Measurements from ENCODE around the gene TTC34.
"Not testable (repeated sequence)": the region's sequence is repeated elsewhere in the genome, so short reads cannot be mapped to it uniquely, and the experiment has no call there.

Gene TTC34

GRCh38 chr1:2810899-2811532 lies 9.5 kb upstream of the TTC34 start:
- no peak for FAIRE-seq

GRCh38 chr1:2810281-2810680 lies 8.8 kb upstream of the TTC34 start:
- FAIRE-seq: no peak

- FAIRE-seq: no peak
Observed at GRCh38 chr1:2809656-2810055, 8.2 kb upstream of the TTC34 start.

GRCh38 chr1:2808831-2809605 lies 7.5 kb upstream of the TTC34 start:
- no peak for FAIRE-seq

GRCh38 chr1:2808386-2808705 lies 6.9 kb upstream of the TTC34 start:
- no peak for FAIRE-seq

GRCh38 chr1:2807678-2808385 lies 6.3 kb upstream of the TTC34 start:
- FAIRE-seq: no peak

- no peak for FAIRE-seq
Observed at GRCh38 chr1:2807036-2807435, 5.5 kb upstream of the TTC34 start.

GRCh38 chr1:2806591-2806990 lies 5.1 kb upstream of the TTC34 start:
- no peak for FAIRE-seq

GRCh38 chr1:2805801-2806430 lies 4.4 kb upstream of the TTC34 start:
- FAIRE-seq: no peak

GRCh38 chr1:2804628-2805351 lies 3.3 kb upstream of the TTC34 start:
- FAIRE-seq: no peak

GRCh38 chr1:2803931-2804627 lies 2.6 kb upstream of the TTC34 start:
- no peak for FAIRE-seq

GRCh38 chr1:2803086-2803930 lies 1.8 kb upstream of the TTC34 start:
- FAIRE-seq: no peak

- no peak for FAIRE-seq
Observed at GRCh38 chr1:2802421-2802961, 998 bp upstream of the TTC34 start.

- FAIRE-seq: no peak
Observed at GRCh38 chr1:2801046-2801445, 447 bp downstream of the TTC34 start.

- FAIRE-seq: no peak
Observed at GRCh38 chr1:2800664-2801045, 838 bp downstream of the TTC34 start.

GRCh38 chr1:2799811-2800663 lies 1.5 kb downstream of the TTC34 start:
- no peak for FAIRE-seq

- FAIRE-seq: not testable (repeated sequence)
Observed at GRCh38 chr1:2798958-2799357, 2.5 kb downstream of the TTC34 start.

- no peak for FAIRE-seq
Observed at GRCh38 chr1:2797741-2798016, 3.8 kb downstream of the TTC34 start.

GRCh38 chr1:2796890-2797740 lies 4.4 kb downstream of the TTC34 start:
- FAIRE-seq: no peak
